Aorta (tissue), 5 donors: ENCODE data around the gene DGKQ. TPM values are rescaled to one million over a fixed set of nuclear protein-coding genes. Genes with fewer than 3 reads are reported as not detected.
A peak's percentile ranks its signal among the peaks of the same experiment; 100 is the strongest.

Experiments
- ATAC-seq: fragments of 200-7000 bp; cut with Tn5 transposase; one replicate; pipeline ENCODE4 v1.9.1; 2022; ENCODE audit warnings: moderate library complexity; ENCODE audit not compliant: low FRiP score
- DNase-seq, 2 donors: peaks; one replicate each; pipeline ENCODE4 v3.0.0-alpha.2; 2020
- H3K27ac ChIP-seq, 2 donors: one replicate each; pipeline ENCODE4 v1.5.1; 2013; ENCODE audit warnings: low read length in 2 of 2, mild to moderate bottlenecking in 2 of 2, moderate library complexity in 2 of 2, control low read depth in 1 of 2, inconsistent platforms in 1 of 2, low read depth in 1 of 2
- H3K27me3 ChIP-seq, 2 donors: one replicate each; pipeline ENCODE4 v1.6.1; 2013; ENCODE audit warnings: control low read depth in 1 of 2, low read length in 1 of 2, mild to moderate bottlenecking in 1 of 2, moderate library complexity in 1 of 2; ENCODE audit not compliant: insufficient read depth in 2 of 2, control insufficient read depth in 1 of 2
- H3K36me3 ChIP-seq, 2 donors: one replicate each; pipeline ENCODE4 v1.6.1; 2013; ENCODE audit warnings: control low read depth in 1 of 2, low read length in 1 of 2, mild to moderate bottlenecking in 1 of 2; ENCODE audit not compliant: insufficient read depth in 2 of 2, control insufficient read depth in 1 of 2
- H3K4me1 ChIP-seq, 2 donors: one replicate each; pipeline ENCODE4 v1.6.1; 2013; ENCODE audit warnings: low read length in 2 of 2, control low read depth in 1 of 2, mild to moderate bottlenecking in 1 of 2, moderate library complexity in 1 of 2; ENCODE audit not compliant: insufficient read depth in 2 of 2, control insufficient read depth in 1 of 2
- H3K4me3 ChIP-seq, 2 donors: one replicate each; pipeline ENCODE4 v1.5.1; 2013; ENCODE audit warnings: low read length in 2 of 2, control low read depth in 1 of 2, mild to moderate bottlenecking in 1 of 2
- H3K9me3 ChIP-seq: one replicate; pipeline ENCODE4 v1.6.1; 2013; ENCODE audit warnings: mild to moderate bottlenecking, low read length; ENCODE audit not compliant: control insufficient read depth
- WGBS, 2 donors: extraction: QIAGEN DNeasy Blood & Tissue Kit; methylation state at CpG; one replicate each; pipeline ENCODE4 v1.1.7; 2013; 5-methylcytosine and 5-hydroxymethylcytosine counted together
- intact Hi-C, 2 donors: fragments of 100-400 bp; cut with DNase I; formaldehyde crosslinking; loops; one replicate each; pipeline versions ENCODE4 v1.14.2 to v1.15.0; 2022
- polyA plus RNA-seq, 2 donors: library from polyadenylated mRNA; stranded (reverse); fragments of 200-250 nt; gene quantifications; one replicate each; pipeline ENCODE4 v1.2.3, GENCODE V29; 2013
- total RNA-seq, 2 donors: library from RNA; stranded (reverse); fragmentation: NEBNext Ultra II Directional; extraction: Animal tissue kit (Norgen Biotek cat#: 25700); gene quantifications; one replicate each; pipeline ENCODE4 v1.2.1, GENCODE V29; 2021
- donor health status: healthy with polysubstance abuse.
- donor health status: Bipolar disorder and iron deficiency.
- donor health status: DM: no; HTN: no; CAD: no.
- donor health status: DM: no; HTN: no; CAD: no.
- donor health status: DM: yes; HTN: yes; CAD: no.

The DGKQ gene
- total and polyA plus RNA-seq, 4 donors: 5.4 to 14.2 (median 12.3) TPM

DNA sequence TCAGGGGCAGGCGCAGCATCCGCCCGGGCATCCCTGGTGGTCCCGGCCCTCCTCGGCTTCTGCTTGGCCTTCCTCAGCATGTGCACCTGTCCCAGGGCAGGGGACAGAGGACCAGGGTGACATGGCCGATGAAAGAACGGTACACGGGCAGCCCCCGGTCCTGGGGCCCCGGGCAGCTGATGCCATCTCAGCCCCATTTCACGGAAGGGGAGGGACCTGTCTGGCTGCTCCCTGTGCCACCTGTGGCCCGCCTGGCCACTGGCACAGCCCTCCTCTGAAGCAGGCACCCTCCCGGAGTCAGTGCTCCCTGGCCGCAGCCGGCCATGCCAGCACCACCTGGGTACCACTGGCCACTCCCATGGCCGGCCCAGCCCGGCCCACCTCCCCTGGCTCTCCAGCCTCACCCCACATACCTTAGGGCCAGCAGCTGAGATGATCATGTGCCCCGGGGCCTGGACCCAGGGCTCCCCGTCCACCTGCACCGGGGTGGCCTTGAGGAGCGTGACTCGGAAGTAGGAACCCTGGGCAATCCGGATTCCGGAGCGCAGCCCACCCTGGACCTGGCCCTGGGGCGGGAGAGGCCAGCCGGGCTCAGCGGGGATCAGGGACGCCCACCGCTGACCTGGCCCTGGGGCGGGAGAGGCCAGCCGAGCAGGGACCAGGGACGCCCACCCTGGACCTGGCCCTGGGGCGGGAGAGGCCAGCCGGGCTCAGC is 12.6 kb downstream of the DGKQ start:
- no peak overlapping the region for H3K4me3 ChIP-seq
- WGBS, 2 donors: 91 to 92% methylated on average over 34 to 35 of the region's 35 CpGs
- DNase-seq: peak; percentile 45 to 61
- ATAC-seq: no peak
- H3K9me3 ChIP-seq: no peaks in the 10 kb centered on the region
- H3K4me1 ChIP-seq: no peaks in the 10 kb centered on the region
- no peaks in the 10 kb centered on the region for H3K27me3 ChIP-seq
- no peak overlapping the region for H3K27ac ChIP-seq
- intact Hi-C loops: no loop called here
- no peaks in the 10 kb centered on the region for H3K36me3 ChIP-seq

DNA sequence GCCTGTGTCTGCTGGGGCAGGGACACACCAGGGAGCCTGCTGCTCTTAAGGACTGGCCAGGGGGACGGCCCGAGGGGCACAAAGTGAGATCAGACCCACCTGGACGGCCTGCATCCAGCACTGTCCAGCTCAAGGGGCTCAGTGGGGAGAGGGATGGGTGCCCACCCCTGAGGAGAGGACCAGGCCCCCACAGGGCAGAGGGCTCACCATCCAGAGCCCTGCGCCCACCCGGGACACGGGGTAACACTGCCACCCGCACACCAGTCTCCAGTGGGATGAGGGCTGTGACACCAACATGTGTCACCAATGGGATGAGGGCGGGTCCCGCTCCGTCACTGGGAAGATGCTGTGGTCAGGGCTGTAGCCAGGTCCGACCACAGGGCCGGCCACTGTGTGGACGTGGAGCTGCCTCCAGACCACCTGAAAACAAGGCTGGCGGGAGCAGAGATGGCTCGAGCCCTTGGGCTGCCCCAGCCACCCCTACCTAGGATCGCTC is 13.2 kb downstream of the DGKQ start:
- H3K27me3 ChIP-seq: no peaks in the 10 kb centered on the region
- ATAC-seq (no peak), DNase-seq (peak in 1 of 2 donors; percentile 62)
- intact Hi-C loops: no loop called here
- WGBS, 2 donors: 79 to 86% methylated on average over 14 to 16 of the region's 16 CpGs
- H3K27ac ChIP-seq: no peak overlapping the region
- no peaks in the 10 kb centered on the region for H3K9me3 ChIP-seq
- H3K36me3 ChIP-seq: no peaks in the 10 kb centered on the region
- no peaks in the 10 kb centered on the region for H3K4me1 ChIP-seq
- no peak overlapping the region for H3K4me3 ChIP-seq

DNA sequence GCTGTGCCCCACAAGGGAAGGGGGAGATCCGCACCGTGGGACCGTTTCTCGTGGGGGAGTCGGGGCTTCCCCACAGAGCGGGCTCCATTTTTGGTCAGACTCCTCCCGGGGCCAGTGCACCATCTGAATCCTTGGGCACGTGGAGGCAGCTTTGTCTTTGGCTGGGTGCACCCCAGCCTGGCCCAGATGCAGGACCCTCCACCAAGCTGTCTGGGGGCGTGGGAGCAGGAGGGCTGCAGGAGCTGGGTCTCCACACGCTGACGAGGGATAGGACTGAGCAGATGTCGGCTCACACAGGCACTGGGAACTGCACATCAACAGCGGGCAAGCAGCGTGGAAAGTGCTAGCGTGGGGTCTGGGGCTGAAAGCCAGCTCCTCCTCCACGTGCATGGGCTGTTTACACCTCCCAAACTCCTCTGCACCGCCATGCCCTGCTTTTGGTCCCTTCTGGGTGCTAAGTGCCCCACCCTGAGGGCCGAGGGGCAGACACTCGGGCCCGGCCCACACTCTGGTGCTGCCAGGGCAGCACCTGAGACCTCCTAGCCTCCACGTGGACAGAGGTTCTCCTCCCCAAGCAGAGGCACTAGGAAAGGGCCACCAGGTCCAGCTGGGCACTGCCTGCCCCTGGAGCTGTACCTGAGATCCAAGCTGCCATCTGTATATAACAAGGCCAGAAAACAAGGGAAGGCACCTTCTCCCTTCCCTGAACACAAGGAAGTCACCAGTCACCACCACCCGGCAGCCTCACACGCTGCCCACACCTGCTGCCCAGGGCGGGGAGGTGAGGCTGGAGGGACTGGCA is 13.8 kb downstream of the DGKQ start:
- no peaks in the 10 kb centered on the region for H3K4me1 ChIP-seq
- DNase-seq: peak; percentile 40 to 68
- intact Hi-C loops: no loop called here
- H3K27me3 ChIP-seq: no peaks in the 10 kb centered on the region
- H3K27ac ChIP-seq: no peak overlapping the region
- no peaks in the 10 kb centered on the region for H3K9me3 ChIP-seq
- H3K4me3 ChIP-seq: no peak overlapping the region
- WGBS, 2 donors: 83 to 84% methylated on average over 24 of the region's 24 CpGs
- no peaks in the 10 kb centered on the region for H3K36me3 ChIP-seq
- ATAC-seq: no peak

DNA sequence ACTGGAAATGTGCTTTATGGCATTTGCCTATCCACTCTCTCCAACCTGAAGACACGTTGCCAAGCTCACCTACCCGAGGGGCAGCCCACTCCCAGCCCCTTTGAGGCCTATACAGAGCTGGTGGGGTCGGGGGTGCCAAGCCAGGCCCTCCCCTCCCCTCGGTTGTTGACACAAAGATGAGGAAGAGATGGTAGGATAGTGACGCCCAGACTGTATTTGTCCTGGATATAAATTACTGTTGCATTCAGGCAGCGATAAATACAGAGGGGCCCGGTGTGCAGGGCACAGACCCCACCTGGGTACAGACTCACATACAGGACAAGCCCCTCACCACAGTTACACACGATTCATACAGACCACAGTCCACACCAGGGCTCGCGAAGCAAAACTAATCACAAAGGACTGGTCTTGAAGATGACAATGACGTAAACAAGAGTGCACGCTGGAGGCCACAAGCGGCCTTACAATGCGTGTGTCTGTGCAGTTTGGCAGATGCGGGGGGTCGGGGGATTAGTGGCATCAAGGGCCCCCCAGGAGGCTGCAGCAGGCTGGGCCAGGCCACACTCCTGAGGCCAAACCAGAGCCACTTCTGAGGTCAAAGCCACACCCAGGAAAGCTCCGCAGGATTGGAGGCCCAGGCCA is 14.6 kb downstream of the DGKQ start:
- Histone ChIP-seq H3K4me3 (no peak overlapping the region), H3K4me1 (no peaks in the 10 kb centered on the region), H3K27me3 (no peaks in the 10 kb centered on the region), H3K27ac (no peak overlapping the region), H3K9me3 (no peaks in the 10 kb centered on the region), H3K36me3 (no peaks in the 10 kb centered on the region)
- peak; percentile 30 to 66 for DNase-seq
- no peak for ATAC-seq
- WGBS, 2 donors: 78 to 82% methylated on average over 17 of the region's 17 CpGs
- intact Hi-C loops: no loop called here

DNA sequence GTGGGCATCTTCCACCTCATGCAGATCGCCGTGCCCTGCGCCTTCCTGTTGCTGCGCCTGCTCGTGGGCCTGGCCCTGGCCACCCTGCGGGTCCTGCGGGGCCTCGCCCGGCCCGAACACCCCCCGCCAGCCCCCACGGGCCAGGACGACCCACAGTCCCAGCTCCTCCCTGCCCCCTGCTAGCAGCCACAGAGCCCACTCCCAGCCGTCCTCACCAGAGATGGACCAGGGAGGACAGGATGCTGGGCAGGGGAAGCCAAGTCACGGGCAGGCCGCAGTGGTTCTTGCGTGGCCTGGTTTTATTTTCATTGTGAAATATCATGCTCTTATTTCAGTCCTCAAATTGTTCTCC is 15.1 kb downstream of the DGKQ start:
- ATAC-seq (no peak), DNase-seq (peak; percentile 36 to 68)
- intact Hi-C loops: no loop called here

DNA sequence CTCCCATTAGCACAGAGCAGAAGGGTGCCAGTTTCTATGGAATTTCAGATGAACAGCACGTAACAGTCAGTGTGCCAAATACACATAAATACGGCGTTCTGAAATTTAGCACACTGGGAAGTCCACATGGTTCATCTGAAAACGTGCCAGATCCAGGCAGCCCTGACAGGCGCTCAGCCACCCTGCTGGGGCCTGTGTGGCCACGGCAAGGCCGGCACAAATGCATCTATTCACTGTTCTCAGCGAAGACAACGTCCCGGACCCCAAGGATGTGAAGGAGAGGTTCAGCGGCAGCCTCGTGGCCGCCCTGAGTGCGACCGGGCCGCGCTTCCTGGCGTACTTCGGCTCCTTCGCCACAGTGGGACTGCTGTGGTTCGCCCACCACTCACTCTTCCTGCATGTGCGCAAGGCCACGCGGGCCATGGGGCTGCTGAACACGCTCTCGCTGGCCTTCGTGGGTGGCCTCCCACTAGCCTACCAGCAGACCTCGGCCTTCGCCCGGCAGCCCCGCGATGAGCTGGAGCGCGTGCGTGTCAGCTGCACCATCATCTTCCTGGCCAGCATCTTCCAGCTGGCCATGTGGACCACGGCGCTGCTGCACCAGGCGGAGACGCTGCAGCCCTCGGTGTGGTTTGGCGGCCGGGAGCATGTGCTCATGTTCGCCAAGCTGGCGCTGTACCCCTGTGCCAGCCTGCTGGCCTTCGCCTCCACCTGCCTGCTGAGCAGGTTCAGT is 15.6 kb downstream of the DGKQ start:
- intact Hi-C loops: no loop called here
- no peak overlapping the region for H3K4me3 ChIP-seq
- no peaks in the 10 kb centered on the region for H3K4me1 ChIP-seq
- DNase-seq (peak; percentile 42 to 68), ATAC-seq (no peak)
- H3K27ac ChIP-seq: no peak overlapping the region
- H3K27me3 ChIP-seq: no peaks in the 10 kb centered on the region
- no peaks in the 10 kb centered on the region for H3K9me3 ChIP-seq
- 90 to 92% methylated on average over 44 to 45 of the region's 45 CpGs for WGBS, 2 donors
- no peaks in the 10 kb centered on the region for H3K36me3 ChIP-seq

More for the DNA sequence above, 15.1 kb downstream of the DGKQ start:
- H3K4me3 ChIP-seq: no peak overlapping the region
- H3K27me3 ChIP-seq: no peaks in the 10 kb centered on the region
- H3K4me1 ChIP-seq: no peaks in the 10 kb centered on the region
- H3K9me3 ChIP-seq: no peaks in the 10 kb centered on the region
- H3K27ac ChIP-seq: no peak overlapping the region
- H3K36me3 ChIP-seq: no peaks in the 10 kb centered on the region
- 88 to 93% methylated on average over 14 to 17 of the region's 17 CpGs for WGBS, 2 donors

DNA sequence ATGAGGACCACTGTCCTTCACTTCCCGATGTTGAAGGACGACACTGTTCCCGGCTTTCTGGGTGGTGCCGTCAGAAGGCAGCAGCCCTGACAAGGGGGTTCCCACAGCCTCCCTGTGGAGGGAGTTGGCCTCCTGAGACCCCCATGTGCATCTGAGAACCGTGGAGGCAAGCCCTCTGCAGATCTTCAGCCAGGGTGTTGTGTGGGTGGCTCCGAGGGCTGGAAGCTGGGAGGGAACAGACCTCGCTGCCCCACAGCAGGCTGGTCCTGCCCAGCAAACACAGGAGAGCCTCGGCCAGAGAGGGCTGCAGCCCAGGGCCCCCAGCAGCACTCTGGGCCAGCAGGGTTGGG is 16.2 kb downstream of the DGKQ start:
- Histone ChIP-seq H3K4me3 (no peak overlapping the region), H3K36me3 (no peaks in the 10 kb centered on the region), H3K4me1 (no peaks in the 10 kb centered on the region), H3K9me3 (no peaks in the 10 kb centered on the region), H3K27ac (no peak overlapping the region), H3K27me3 (no peaks in the 10 kb centered on the region)
- DNase-seq (peak in 1 of 2 donors; percentile 63), ATAC-seq (no peak)
- WGBS, 2 donors: 73 to 78% methylated on average over 8 of the region's 8 CpGs
- intact Hi-C loops: no loop called here

DNA sequence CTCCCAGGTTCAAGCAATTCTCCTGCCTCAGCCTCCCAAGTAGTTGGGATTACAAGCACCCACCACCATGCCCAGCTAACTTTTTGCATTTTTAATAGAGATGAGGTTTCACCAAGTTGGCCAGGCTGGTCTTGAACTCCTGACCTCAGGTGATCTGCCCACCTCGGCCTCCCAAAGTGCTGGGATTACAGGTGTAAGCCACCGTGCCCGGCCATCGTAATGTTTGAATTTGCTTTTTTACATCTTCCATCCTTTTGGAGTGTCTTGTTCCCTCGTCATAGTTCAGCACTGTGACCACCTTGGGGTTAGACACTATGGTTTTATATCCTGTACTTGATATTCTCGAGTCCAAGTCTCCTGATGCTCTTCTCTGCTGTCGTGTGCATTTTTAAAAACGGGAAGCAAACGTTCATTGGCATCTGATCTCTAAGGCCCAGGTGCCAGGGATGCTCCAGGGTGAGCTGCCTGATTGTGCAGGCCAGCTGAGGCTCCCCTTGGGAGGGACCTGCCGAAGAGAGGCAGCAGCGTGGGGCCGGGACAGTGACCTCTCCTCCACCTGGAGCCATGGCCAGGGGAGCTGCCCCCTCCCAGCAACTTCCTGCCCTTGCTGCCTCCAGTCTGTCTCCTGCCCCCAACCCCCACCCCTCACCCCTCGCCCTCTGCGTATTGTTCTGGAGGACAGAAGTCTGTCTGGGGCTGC is 16.7 kb downstream of the DGKQ start:
- H3K27ac ChIP-seq: no peak overlapping the region
- intact Hi-C loops: no loop called here
- H3K27me3 ChIP-seq: no peaks in the 10 kb centered on the region
- DNase-seq (peak; percentile 35 to 69), ATAC-seq (no peak)
- no peaks in the 10 kb centered on the region for H3K36me3 ChIP-seq
- H3K9me3 ChIP-seq: no peaks in the 10 kb centered on the region
- no peak overlapping the region for H3K4me3 ChIP-seq
- no peaks in the 10 kb centered on the region for H3K4me1 ChIP-seq
- WGBS, 2 donors: 83 to 84% methylated on average over 14 of the region's 14 CpGs
